Ureter (tissue), 1 donor: ENCODE data around the gene TASP1. TPM values are rescaled to one million over a fixed set of nuclear protein-coding genes. Genes with fewer than 3 reads are reported as not detected.
A peak's percentile ranks its signal among the peaks of the same experiment; 100 is the strongest.

Source experiments
- DNase-seq: peaks from one replicate; pipeline ENCODE4 v3.0.0-alpha.2; 2020; ENCODE audit warnings: low spot score
- total RNA-seq: library from RNA; stranded (reverse); gene quantifications from one replicate; pipeline ENCODE4 v1.2.4, GENCODE V29; 2023
- donor health status: DM: yes; HTN: yes; CAD: no.

TASP1 gene
- total RNA-seq, 1 donor from 2014 or later = 24.0 TPM

GRCh38 chr20:13348311-13349234 lies 290.2 kb downstream of the TASP1 start:
- DNase-seq = no peak

- DNase-seq = no peak
Observed at GRCh38 chr20:13344671-13345070, 294.1 kb downstream of the TASP1 start.

GRCh38 chr20:13342469-13343242 lies 296.1 kb downstream of the TASP1 start:
- DNase-seq = peak; percentile 57

- no peak for DNase-seq
Observed at GRCh38 chr20:13341737-13342393, 296.9 kb downstream of the TASP1 start.

- DNase-seq = no peak
Observed at GRCh38 chr20:13340088-13340487, 298.6 kb downstream of the TASP1 start.

Other genes with a start within 250 kb of the TASP1 start
- 18.9 TPM for gene ESF1, start 146.0 kb upstream of the TASP1 start, total RNA-seq
- gene NDUFAF5, start 146.1 kb upstream of the TASP1 start, total RNA-seq = 51.6 TPM